Lung (tissue), 12 donors: ENCODE data around the gene APOL3. TPM values are rescaled to one million over a fixed set of nuclear protein-coding genes. Genes with fewer than 3 reads are reported as not detected.

Experiments
- ATAC-seq: fragments of 200-7000 bp; cut with Tn5 transposase; one replicate; pipeline ENCODE4 v1.9.1; 2020; ENCODE audit warnings: moderate number of reproducible peaks; ENCODE audit not compliant: insufficient read depth, low FRiP score
- DNase-seq, 3 donors: peaks; one replicate each; pipeline ENCODE4 v3.0.0-alpha.2; 2013 to 2017
- H3K27ac ChIP-seq, 2 donors: one replicate each; pipeline ENCODE4 v1.5.1; 2013; ENCODE audit warnings: mild to moderate bottlenecking in 2 of 2, moderate library complexity in 2 of 2, control low read depth in 1 of 2, inconsistent platforms in 1 of 2, low read depth in 1 of 2, low read length in 1 of 2
- H3K27me3 ChIP-seq, 3 donors: one replicate each; pipeline ENCODE4 v1.5.1; 2013; ENCODE audit warnings: low read length in 2 of 3; ENCODE audit not compliant: control insufficient read depth in 3 of 3, insufficient read depth in 3 of 3
- H3K36me3 ChIP-seq, 4 donors: one replicate each; pipeline ENCODE4 v1.5.1; 2013; ENCODE audit warnings: low read length in 4 of 4, mild to moderate bottlenecking in 1 of 4, moderate library complexity in 1 of 4; ENCODE audit not compliant: control insufficient read depth in 4 of 4, insufficient read depth in 4 of 4
- H3K4me1 ChIP-seq, 5 donors: one replicate each; pipeline ENCODE4 v1.5.1; 2013; ENCODE audit warnings: low read length in 5 of 5, mild to moderate bottlenecking in 2 of 5, moderate library complexity in 1 of 5; ENCODE audit not compliant: control insufficient read depth in 5 of 5, insufficient read depth in 5 of 5
- H3K4me3 ChIP-seq: one replicate; pipeline ENCODE4 v1.5.1; 2013; ENCODE audit warnings: mild to moderate bottlenecking, control low read depth, moderate library complexity
- H3K9ac ChIP-seq, 2 donors: one replicate each; pipeline ENCODE4 v1.5.1; 2013; ENCODE audit warnings: low read length in 2 of 2, control low read depth in 1 of 2; ENCODE audit not compliant: insufficient read depth in 1 of 2
- H3K9me3 ChIP-seq, 4 donors: one replicate each; pipeline ENCODE4 v1.5.1; 2013; ENCODE audit warnings: low read length in 3 of 4, mild to moderate bottlenecking in 1 of 4, moderate library complexity in 1 of 4; ENCODE audit not compliant: control insufficient read depth in 4 of 4, insufficient read depth in 3 of 4
- WGBS, 2 donors: extraction: QIAGEN DNeasy Blood & Tissue Kit; methylation state at CpG; one replicate each; pipeline ENCODE4 v1.1.7; 2013; 5-methylcytosine and 5-hydroxymethylcytosine counted together
- polyA plus RNA-seq, 2 donors: library from polyadenylated mRNA; stranded (reverse); fragments of 200-250 nt; gene quantifications; one replicate each; pipeline ENCODE4 v1.2.1, GENCODE V29; 2013
- total RNA-seq, 2 donors: library from RNA; depleted of rRNA in 1 of 2; stranded (reverse); fragments of >200 nt in 1 of 2; gene quantifications; one replicate each; pipeline ENCODE4 v1.2.1, GENCODE V29; 2014 to 2021
- TF ChIP-seq, protein P1 (sequence below): IDR thresholded peaks from 2 replicates; pipeline ENCODE4 v1.5.1; 2012; ENCODE audit warnings: mild to moderate bottlenecking; ENCODE audit errors: control extremely low read depth, extremely low read depth
- donor health status: control.
- donor health status: control.
- donor health status: Bipolar disorder and iron deficiency.
- donor health status: healthy.
- donor health status: DM: yes; HTN: yes; CAD: no.

Gene APOL3
- total and polyA plus RNA-seq, 4 donors = 26.2 to 50.9 (median 44.7) TPM

GRCh38 chr22:36125994-36126531, 34.5 kb downstream of the APOL3 start:
- Histone ChIP-seq H3K9ac (no peak overlapping the region), H3K4me1 (peaks cover 0 to 8% (median 0%) of the 10 kb centered on the region in 5 donors), H3K4me3 (no peak overlapping the region), H3K27me3 (peaks cover 0 to 2% (median 0%) of the 10 kb centered on the region in 3 donors), H3K27ac (no peak overlapping the region), H3K9me3 (no peaks in the 10 kb centered on the region), H3K36me3 (no peaks in the 10 kb centered on the region)
- 91 to 95% methylated on average over 1 of the region's 1 CpG for WGBS, 2 donors
- no peak for DNase-seq
- ATAC-seq = no peak
- TF ChIP-seq, protein P1, sequence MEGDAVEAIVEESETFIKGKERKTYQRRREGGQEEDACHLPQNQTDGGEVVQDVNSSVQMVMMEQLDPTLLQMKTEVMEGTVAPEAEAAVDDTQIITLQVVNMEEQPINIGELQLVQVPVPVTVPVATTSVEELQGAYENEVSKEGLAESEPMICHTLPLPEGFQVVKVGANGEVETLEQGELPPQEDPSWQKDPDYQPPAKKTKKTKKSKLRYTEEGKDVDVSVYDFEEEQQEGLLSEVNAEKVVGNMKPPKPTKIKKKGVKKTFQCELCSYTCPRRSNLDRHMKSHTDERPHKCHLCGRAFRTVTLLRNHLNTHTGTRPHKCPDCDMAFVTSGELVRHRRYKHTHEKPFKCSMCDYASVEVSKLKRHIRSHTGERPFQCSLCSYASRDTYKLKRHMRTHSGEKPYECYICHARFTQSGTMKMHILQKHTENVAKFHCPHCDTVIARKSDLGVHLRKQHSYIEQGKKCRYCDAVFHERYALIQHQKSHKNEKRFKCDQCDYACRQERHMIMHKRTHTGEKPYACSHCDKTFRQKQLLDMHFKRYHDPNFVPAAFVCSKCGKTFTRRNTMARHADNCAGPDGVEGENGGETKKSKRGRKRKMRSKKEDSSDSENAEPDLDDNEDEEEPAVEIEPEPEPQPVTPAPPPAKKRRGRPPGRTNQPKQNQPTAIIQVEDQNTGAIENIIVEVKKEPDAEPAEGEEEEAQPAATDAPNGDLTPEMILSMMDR = no peak

GRCh38 chr22:36125434-36125833, 35.1 kb downstream of the APOL3 start:
- TF ChIP-seq, protein P1 = no peak
- no peaks in the 10 kb centered on the region for H3K36me3 ChIP-seq
- peaks cover 0 to 8% (median 0%) of the 10 kb centered on the region in 5 donors for H3K4me1 ChIP-seq
- H3K4me3 ChIP-seq = no peak overlapping the region
- H3K9ac ChIP-seq = no peak overlapping the region
- H3K27me3 ChIP-seq = peaks cover 0 to 2% (median 0%) of the 10 kb centered on the region in 3 donors
- DNase-seq (no peak), ATAC-seq (no peak)
- H3K27ac ChIP-seq = no peak overlapping the region
- H3K9me3 ChIP-seq = no peaks in the 10 kb centered on the region
- WGBS, 2 donors = 94 to 97% methylated on average over 6 of the region's 6 CpGs

- Histone ChIP-seq H3K9ac (no peak overlapping the region), H3K27ac (peak overlapping the region in 1 of 2 donors; percentile 15), H3K4me1 (peaks cover 0 to 1% (median 0%) of the 10 kb centered on the region in 5 donors), H3K27me3 (peaks cover 0 to 2% (median 0%) of the 10 kb centered on the region in 3 donors), H3K4me3 (no peak overlapping the region), H3K36me3 (no peaks in the 10 kb centered on the region), H3K9me3 (no peaks in the 10 kb centered on the region)
- DNase-seq (no peak), ATAC-seq (no peak)
- 53 to 61% methylated on average over 11 of the region's 11 CpGs for WGBS, 2 donors
- TF ChIP-seq, protein P1 = no peak
Measured at GRCh38 chr22:36124666-36125065, 35.9 kb downstream of the APOL3 start.
